Naive thymus-derived CD8-positive, alpha-beta T cell (primary cell): Measurements from ENCODE around the gene FAM131B. TPM values are rescaled to one million over a fixed set of nuclear protein-coding genes. Genes with fewer than 3 reads are reported as not detected.

Source experiments
- ATAC-seq, 2 donors: fragments of 150-1000 bp; cut with Tn5 transposase in 1 of 2; sonication (Bioruptor Pico), chemical (Tn5 transposase) in 1 of 2; 1 replicate in 1 of 2; 2 replicates in 1 of 2; pipeline ENCODE4 v1.10.0; 2021; ENCODE audit warnings: mild to moderate bottlenecking in 2 of 2, moderate library complexity in 2 of 2
- POLR2A ChIA-PET: fragments of 350-600 bp; sonication (Branson Sonifier 250); formaldehyde crosslinking; loops from one replicate; lab custom pipeline; 2021; ENCODE audit warnings: antibody characterized with exemption; lab: Charles Lee
- DNase-seq, 10 donors: peaks; one replicate each; pipeline versions ENCODE4 v3.0.0 to v3.0.0-alpha.2; 2020 to 2022
- H3K27ac Mint-ChIP-seq, 10 donors: one replicate each; pipeline ENCODE4 v1.8.0; 2020 to 2022; ENCODE audit warnings: mild to moderate bottlenecking in 10 of 10, mixed read lengths in 10 of 10, moderate library complexity in 4 of 10, inconsistent platforms in 1 of 10
- H3K27me3 Mint-ChIP-seq, 5 donors: one replicate each; pipeline ENCODE4 v1.8.0; 2021 to 2022; ENCODE audit warnings: mixed read lengths in 5 of 5
- H3K36me3 Mint-ChIP-seq, 3 donors: one replicate each; pipeline ENCODE4 v1.8.0; 2020 to 2022; ENCODE audit warnings: mixed read lengths in 3 of 3, mild to moderate bottlenecking in 2 of 3, inconsistent platforms in 1 of 3
- H3K4me1 Mint-ChIP-seq, 4 donors: one replicate each; pipeline ENCODE4 v1.8.0; 2021 to 2022; ENCODE audit warnings: mixed read lengths in 4 of 4
- H3K4me3 Mint-ChIP-seq, 10 donors: one replicate each; pipeline ENCODE4 v1.8.0; 2020 to 2022; ENCODE audit warnings: mild to moderate bottlenecking in 10 of 10, mixed read lengths in 10 of 10, moderate library complexity in 6 of 10, inconsistent platforms in 1 of 10
- H3K9me3 Mint-ChIP-seq, 9 donors: one replicate each; pipeline ENCODE4 v1.8.0; 2020 to 2022; ENCODE audit warnings: mixed read lengths in 9 of 9, mild to moderate bottlenecking in 3 of 9, inconsistent platforms in 1 of 9, moderate library complexity in 1 of 9
- polyA plus RNA-seq, 3 donors: library from polyadenylated mRNA; unstranded; fragments of 300-500 nt; fragmentation: Illumina TruSeq; gene quantifications; one replicate each; pipeline ENCODE4 v1.2.3, GENCODE V29; 2021
- total RNA-seq, 8 experiments: library from RNA in 2 of 8; stranded (reverse) in 2 of 8; gene quantifications; one replicate each; pipeline ENCODE4 v1.2.3 and lab custom pipeline; 2021 to 2026

Gene FAM131B
- total and polyA plus RNA-seq, 5 experiments from 2014 or later: 0.44 to 1.2 (median 0.78) TPM

DNA sequence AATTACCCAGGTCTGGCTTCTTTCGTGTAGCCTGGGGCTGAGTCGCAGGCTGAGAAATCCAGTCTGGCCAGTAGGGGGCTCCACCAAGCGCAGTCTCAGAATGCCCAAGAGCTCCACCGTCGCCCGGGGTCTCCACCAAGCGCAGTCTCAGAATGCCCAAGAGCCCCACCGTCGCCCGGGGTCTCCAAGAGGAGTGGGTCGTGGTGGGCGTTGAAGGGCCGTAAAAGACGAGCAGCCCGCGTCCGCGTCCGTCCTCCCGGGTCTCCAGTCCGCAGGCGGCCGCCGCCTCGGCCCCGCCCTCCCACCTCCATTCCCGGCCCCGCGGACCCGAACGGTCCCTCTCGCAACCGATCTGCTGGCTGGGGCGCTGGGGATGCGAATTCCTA, 17.7 kb upstream of the FAM131B start:
- Mint-ChIP-seq H3K4me3 (peak overlapping the region in 9 of 10 donors; percentile 88 to 95 (median 92)), H3K27me3 (no peaks in the 10 kb centered on the region), H3K4me1 (peaks cover 33 to 58% (median 44%) of the 10 kb centered on the region in 4 donors), H3K36me3 (peaks cover 0 to 9% (median 0%) of the 10 kb centered on the region in 3 donors), H3K9me3 (no peaks in the 10 kb centered on the region), H3K27ac (peak overlapping the region; percentile 91 to 99 (median 94))
- POLR2A ChIA-PET: interaction anchor here (0.7 to 7.2 kb wide), 31 partner anchors 9 to 1041 kb away, joined by 3 to 184 read pairs (median 4); partner anchors contain the start of genes CASP2, EPHA1, FAM131B and GSTK1
- ATAC-seq (peak; percentile 52 to 59), DNase-seq (peak; percentile 75 to 92 (median 85))

- Mint-ChIP-seq H3K4me3 (peak overlapping the region in 9 of 10 donors; percentile 88 to 95 (median 92)), H3K4me1 (peaks cover 39 to 63% (median 50%) of the 10 kb centered on the region in 4 donors), H3K27me3 (no peaks in the 10 kb centered on the region), H3K9me3 (no peaks in the 10 kb centered on the region), H3K36me3 (peaks cover 0 to 9% (median 0%) of the 10 kb centered on the region in 3 donors), H3K27ac (peak overlapping the region; percentile 91 to 99 (median 94))
- ATAC-seq (no peak), DNase-seq (no peak)
- POLR2A ChIA-PET: interaction anchor here (0.7 to 7.2 kb wide), 31 partner anchors 9 to 878 kb away, joined by 3 to 184 read pairs (median 4); partner anchors contain the start of genes CASP2, EPHA1, FAM131B and GSTK1
Observed at GRCh38 chr7:143379611-143380259, 17.2 kb upstream of the FAM131B start.

GRCh38 chr7:143376396-143376795, 13.9 kb upstream of the FAM131B start:
- DNase-seq (no peak), ATAC-seq (no peak)
- Mint-ChIP-seq H3K4me3 (peak overlapping the region in 9 of 10 donors; percentile 26 to 79 (median 50)), H3K27ac (peak overlapping the region; percentile 84 to 99 (median 93)), H3K9me3 (no peaks in the 10 kb centered on the region), H3K36me3 (no peaks in the 10 kb centered on the region), H3K4me1 (peaks cover 58 to 81% (median 78%) of the 10 kb centered on the region in 4 donors), H3K27me3 (no peaks in the 10 kb centered on the region)
- POLR2A ChIA-PET: interaction anchor here (1.2 to 4.1 kb wide), 11 partner anchors 10 to 571 kb away, joined by 3 to 44 read pairs (median 5); partner anchors contain the start of genes EPHA1, FAM131B and GSTK1

DNA sequence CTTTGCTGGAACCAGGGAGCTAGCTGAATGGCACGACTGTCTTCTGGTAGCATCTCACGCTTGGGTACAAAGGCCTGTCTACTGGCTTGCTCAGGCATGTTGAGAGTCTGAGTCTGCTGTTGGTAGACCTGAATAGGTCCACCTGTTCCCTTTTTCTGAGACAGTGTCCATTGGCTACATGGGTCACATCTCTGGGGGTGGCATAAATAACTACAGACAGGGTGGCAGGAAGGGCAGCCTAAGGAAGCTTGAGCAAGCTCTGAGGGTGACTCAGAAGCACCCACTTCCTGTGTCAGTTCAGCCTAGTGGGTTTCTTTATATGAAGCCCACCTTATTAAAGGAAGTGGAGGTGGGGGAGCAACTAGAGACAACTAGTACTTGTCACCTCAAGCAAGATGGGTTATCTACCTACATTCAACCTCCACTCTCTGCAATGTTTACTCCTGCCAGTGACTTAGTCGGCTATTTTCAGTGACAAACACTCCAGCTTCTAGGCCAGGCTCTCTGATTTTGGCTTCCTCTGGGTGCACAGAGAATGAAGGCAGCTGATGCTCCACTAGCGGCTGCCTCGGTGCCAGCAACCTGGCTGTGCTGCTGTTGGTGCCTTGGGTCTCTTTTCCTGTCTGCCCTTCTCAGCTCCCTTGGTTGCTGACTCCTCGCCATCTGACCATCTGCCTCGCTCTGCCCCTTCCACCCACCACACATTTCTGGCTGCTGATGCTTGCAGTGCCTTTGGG, 13.0 kb upstream of the FAM131B start:
- no peaks in the 10 kb centered on the region for H3K36me3 Mint-ChIP-seq
- POLR2A ChIA-PET: interaction anchor here (0.8 to 4.1 kb wide), 17 partner anchors 8 to 587 kb away, joined by 3 to 44 read pairs (median 6); partner anchors contain the start of genes CASP2, EPHA1, FAM131B and GSTK1
- H3K27me3 Mint-ChIP-seq: no peaks in the 10 kb centered on the region
- peak overlapping the region; percentile 84 to 99 (median 94) for H3K27ac Mint-ChIP-seq
- DNase-seq (peak in 9 of 10 donors; percentile 28 to 74 (median 51)), ATAC-seq (peak; percentile 66 to 70)
- peaks cover 0 to 2% (median 0%) of the 10 kb centered on the region in 9 donors for H3K9me3 Mint-ChIP-seq
- H3K4me3 Mint-ChIP-seq: peak overlapping the region; percentile 29 to 79 (median 67)
- peaks cover 61 to 87% (median 84%) of the 10 kb centered on the region in 4 donors for H3K4me1 Mint-ChIP-seq

- Mint-ChIP-seq H3K4me1 (peaks cover 60 to 87% (median 78%) of the 10 kb centered on the region in 4 donors), H3K27ac (peak overlapping the region; percentile 84 to 99 (median 94)), H3K36me3 (no peaks in the 10 kb centered on the region), H3K4me3 (peak overlapping the region in 6 of 10 donors; percentile 7 to 76 (median 57)), H3K27me3 (no peaks in the 10 kb centered on the region), H3K9me3 (peaks cover 0 to 2% (median 0%) of the 10 kb centered on the region in 9 donors)
- POLR2A ChIA-PET: interaction anchor here (1.0 to 4.1 kb wide), 10 partner anchors 10 to 586 kb away, joined by 4 to 44 read pairs (median 9); partner anchors contain the start of genes CASP2, EPHA1 and FAM131B
- ATAC-seq (no peak), DNase-seq (no peak)
Observed at GRCh38 chr7:143374561-143374960, 12.0 kb upstream of the FAM131B start.

GRCh38 chr7:143373255-143373794, 10.8 kb upstream of the FAM131B start:
- ATAC-seq (no peak), DNase-seq (no peak)
- Mint-ChIP-seq H3K9me3 (peaks cover 0 to 2% (median 0%) of the 10 kb centered on the region in 9 donors), H3K36me3 (no peaks in the 10 kb centered on the region), H3K27ac (peak overlapping the region in 9 of 10 donors; percentile 36 to 99 (median 52)), H3K27me3 (no peaks in the 10 kb centered on the region), H3K4me1 (peaks cover 50 to 75% (median 66%) of the 10 kb centered on the region in 4 donors), H3K4me3 (peak overlapping the region in 1 of 10 donors; percentile 2)
- POLR2A ChIA-PET: interaction anchor here (1.0 to 5.3 kb wide), 5 partner anchors 7 to 84 kb away, joined by 3 to 36 read pairs (median 4); partner anchors contain the start of genes FAM131B and ZYX

DNA sequence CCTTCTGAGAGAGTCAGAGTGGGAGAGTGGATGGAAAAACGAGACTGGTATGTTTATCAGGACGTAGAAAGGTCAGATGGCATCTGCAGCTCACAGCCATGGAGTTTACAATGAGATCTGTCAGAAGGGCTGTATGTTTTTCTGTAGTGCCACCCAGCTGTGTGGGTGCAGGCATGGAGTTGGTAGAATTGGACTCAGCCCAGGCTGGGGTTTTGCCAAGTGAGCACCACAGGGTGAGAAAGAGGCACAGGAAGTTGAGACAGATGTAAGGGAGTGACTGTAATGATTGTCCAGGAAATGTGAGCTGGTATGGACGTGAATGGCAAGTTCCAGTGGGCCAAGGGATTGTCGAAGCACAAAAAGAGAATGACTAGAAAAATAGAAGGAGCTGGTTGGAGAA, 9.6 kb upstream of the FAM131B start:
- peak overlapping the region; percentile 38 to 94 (median 76) for H3K27ac Mint-ChIP-seq
- peak overlapping the region; percentile 2 to 83 (median 42) for H3K4me3 Mint-ChIP-seq
- H3K36me3 Mint-ChIP-seq: no peaks in the 10 kb centered on the region
- DNase-seq: peak in 9 of 10 donors; percentile 37 to 81 (median 59)
- POLR2A ChIA-PET: interaction anchor here (0.8 to 5.3 kb wide), 7 partner anchors 9 to 103 kb away, joined by 3 to 36 read pairs (median 4); partner anchors contain the start of genes CASP2 and ZYX
- no peaks in the 10 kb centered on the region for H3K27me3 Mint-ChIP-seq
- peaks cover 45 to 66% (median 57%) of the 10 kb centered on the region in 4 donors for H3K4me1 Mint-ChIP-seq
- ATAC-seq: peak; percentile 58 to 69
- H3K9me3 Mint-ChIP-seq: peaks cover 0 to 2% (median 0%) of the 10 kb centered on the region in 9 donors

DNA sequence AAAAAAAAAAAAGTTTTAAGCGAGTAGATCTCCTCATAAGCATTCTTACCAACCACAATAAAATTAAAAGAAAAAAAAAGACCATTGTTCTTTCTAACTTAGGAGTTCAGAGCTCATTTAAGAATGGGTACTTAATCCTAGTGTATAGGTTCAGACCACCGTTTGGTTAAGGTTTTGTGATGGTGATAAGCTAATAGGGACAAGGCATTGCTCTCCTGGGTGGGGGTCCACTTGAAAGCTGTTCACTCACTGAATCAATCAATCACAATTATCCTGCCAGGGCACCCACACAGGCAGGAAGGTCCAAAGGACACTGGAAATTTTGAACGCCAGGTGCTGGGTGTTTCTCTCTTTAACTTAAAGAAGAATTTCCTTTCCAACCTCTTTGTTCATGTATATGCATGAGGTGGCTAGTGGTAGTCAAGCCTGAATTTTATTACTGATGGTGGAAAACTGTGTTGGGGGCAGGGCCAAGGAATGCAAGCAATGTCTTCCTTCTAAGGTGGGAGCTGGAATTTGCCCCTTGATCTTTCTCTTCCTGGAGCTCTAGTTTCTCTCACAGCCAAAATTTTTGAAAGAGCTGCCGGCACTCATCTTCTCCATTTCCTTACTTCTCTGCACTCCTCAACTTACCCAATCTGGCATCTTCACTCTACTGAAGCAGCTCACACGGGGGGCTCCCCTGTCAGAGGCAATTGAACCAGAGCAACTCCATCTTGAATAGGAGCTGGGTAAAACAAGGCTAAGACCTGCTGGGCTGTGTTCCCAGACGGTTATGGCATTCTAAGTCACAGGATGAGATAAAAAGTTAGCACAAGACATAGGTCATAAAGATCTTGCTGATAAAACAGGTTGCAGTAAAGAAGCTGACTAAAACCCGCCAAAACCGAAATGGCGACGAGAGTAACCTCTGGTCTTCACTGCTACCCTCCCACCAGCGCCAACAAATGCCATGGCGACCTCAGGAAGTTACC, 7.5 kb upstream of the FAM131B start:
- H3K9me3 Mint-ChIP-seq: peaks cover 0 to 2% (median 0%) of the 10 kb centered on the region in 9 donors
- peak overlapping the region in 2 of 10 donors; percentile 9 to 16 for H3K27ac Mint-ChIP-seq
- H3K27me3 Mint-ChIP-seq: peaks cover 0 to 7% (median 0%) of the 10 kb centered on the region in 5 donors

GRCh38 chr7:143368387-143368786, 5.9 kb upstream of the FAM131B start:
- Mint-ChIP-seq H3K4me3 (no peak overlapping the region), H3K4me1 (peaks cover 18 to 31% (median 22%) of the 10 kb centered on the region in 4 donors), H3K9me3 (peaks cover 0 to 2% (median 0%) of the 10 kb centered on the region in 9 donors), H3K27me3 (peaks cover 5 to 23% (median 8%) of the 10 kb centered on the region in 5 donors), H3K36me3 (no peaks in the 10 kb centered on the region), H3K27ac (no peak overlapping the region)
- DNase-seq: no peak
- POLR2A ChIA-PET: interaction anchor here (1.2 to 5.3 kb wide), 3 partner anchors 8 to 19 kb away, joined by 3 to 36 read pairs (median 8); partner anchors contain the start of gene ZYX
- ATAC-seq: no peak

More for the DNA sequence above, 7.5 kb upstream of the FAM131B start:
- H3K4me3 Mint-ChIP-seq: no peak overlapping the region
- POLR2A ChIA-PET: interaction anchor here (1.0 to 5.3 kb wide), 3 partner anchors 10 to 15 kb away, joined by 3 to 36 read pairs (median 8); partner anchors contain the start of gene ZYX
- ATAC-seq (no peak), DNase-seq (no peak)
- H3K36me3 Mint-ChIP-seq: no peaks in the 10 kb centered on the region
- peaks cover 32 to 45% (median 36%) of the 10 kb centered on the region in 4 donors for H3K4me1 Mint-ChIP-seq

DNA sequence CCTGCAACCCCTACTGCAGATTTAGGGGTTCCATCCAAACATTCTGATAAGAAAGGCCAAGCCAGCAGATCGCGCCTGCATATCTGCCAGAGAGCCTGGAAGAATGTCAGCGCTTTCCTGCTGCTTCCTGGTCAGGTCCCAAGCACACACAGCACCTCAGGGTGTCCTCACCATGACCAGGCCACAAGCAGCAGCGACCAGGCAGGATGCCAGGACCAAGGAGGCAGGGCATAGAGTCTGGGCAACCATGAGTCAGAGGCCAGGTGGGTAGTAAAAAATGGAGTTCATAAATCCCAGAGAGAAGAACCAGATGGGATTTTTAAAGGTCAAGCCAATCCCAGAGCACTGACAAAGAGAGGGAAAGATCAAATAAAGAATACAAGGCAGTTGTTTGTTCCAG, 5.5 kb upstream of the FAM131B start:
- peak overlapping the region in 1 of 10 donors; percentile 68 for H3K27ac Mint-ChIP-seq
- no peak for DNase-seq
- H3K9me3 Mint-ChIP-seq: peaks cover 0 to 2% (median 0%) of the 10 kb centered on the region in 9 donors
- no peak for ATAC-seq
- peaks cover 8 to 27% (median 11%) of the 10 kb centered on the region in 5 donors for H3K27me3 Mint-ChIP-seq
- H3K4me1 Mint-ChIP-seq: peaks cover 18 to 31% (median 22%) of the 10 kb centered on the region in 4 donors
- POLR2A ChIA-PET: interaction anchor here (1.2 to 5.3 kb wide), 3 partner anchors 8 to 19 kb away, joined by 3 to 36 read pairs (median 8); partner anchors contain the start of gene ZYX
- no peaks in the 10 kb centered on the region for H3K36me3 Mint-ChIP-seq
- H3K4me3 Mint-ChIP-seq: no peak overlapping the region
